ENCODE data around the gene EHBP1.

The EHBP1 gene

DNA sequence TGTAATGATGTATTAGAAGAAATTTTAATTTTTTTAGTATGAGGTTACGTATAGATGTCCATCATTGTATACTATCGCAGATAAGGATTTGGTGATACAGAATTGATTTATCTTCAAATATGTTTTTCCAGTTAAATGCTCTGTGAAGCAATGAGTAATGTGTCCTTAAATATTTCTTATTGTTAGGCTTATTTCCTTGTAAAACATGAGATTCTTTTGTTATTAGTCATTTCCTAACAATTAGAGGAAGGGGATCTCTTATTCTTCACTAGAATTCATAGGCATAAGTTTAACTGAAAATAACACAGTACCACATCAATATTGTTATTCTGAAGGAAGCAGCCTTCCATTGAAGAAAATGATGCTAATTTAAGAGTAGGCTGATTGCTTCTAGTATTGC, 329.7 kb downstream of the EHBP1 start:
- DNase-seq, result no peak

DNA sequence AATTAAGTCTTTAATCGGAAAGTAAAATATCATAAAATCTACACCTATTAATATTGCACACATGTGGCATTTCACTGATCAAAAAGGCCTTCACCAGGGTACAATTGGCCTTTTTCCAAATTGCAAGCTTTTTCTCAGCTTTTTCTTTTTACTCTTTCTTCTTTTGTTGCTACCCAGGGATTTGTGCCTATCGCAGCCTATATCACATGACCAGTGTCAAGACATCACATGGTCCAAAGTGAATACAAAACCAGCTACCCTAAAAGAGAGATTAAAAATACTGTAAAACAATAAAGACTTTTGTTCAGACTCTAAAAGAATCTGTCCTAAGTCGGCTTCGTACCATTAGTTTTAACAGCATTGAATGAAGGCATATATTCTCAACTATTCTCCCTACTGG, 330.1 kb downstream of the EHBP1 start:
- DNase-seq, result no peak

DNA sequence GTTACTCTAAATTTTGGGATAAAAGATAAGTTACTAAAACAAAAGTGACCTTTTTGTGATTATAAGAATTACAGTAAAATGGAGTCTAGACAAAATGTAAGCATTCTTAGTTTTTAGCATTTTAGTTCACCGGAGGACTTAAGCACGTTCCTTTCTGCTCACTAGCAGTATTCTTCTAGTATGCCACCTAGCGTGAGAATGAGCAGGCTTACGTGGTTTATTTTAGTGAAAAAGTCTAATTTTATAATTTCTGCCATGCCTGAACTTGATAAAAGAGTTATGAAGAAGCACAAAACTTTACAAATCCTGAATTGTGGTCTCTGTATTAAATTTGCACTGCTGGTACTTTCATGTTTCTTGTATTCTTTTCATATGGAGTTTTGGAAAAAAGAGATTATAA, 332.5 kb downstream of the EHBP1 start:
- DNase-seq, result no peak

DNA sequence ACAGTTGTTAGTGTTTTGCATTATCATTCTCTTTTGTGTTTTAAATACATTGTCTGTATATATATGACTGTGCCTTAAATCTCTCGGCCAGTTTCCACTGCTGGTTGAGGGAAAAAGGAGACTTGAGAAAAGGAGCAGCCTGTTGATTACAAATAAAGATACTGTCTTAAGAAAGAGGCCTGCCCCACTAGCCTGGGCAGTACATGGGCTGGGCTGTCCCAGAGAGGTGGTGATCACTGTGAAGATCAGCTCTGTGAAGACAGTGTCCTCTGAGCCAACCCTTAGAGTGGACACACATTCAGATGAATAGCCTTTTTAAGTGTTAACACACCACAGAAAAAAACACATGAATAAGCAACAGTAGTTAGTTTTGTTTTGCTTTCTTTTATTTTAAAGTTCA, 335.1 kb downstream of the EHBP1 start:
- no peak for DNase-seq

DNA sequence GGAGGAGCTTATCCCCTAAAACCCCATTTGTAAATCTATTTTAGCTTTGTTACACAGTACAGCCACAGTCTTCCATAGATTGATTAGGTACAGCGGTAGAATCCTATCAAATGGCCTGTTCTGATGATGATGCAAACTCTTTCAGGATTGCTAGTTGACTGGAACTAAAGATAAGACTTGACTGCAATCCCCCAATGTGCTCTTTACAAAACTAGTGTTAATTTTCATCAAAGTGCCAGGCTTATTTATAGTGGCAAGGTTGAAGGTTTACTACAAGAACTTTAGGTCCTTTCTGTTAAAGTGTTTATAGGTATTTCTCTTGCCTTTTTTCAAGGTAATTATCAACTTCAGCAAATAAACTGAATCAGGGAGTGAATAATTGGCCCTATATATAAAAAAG, 336.1 kb downstream of the EHBP1 start:
- no peak for DNase-seq

DNA sequence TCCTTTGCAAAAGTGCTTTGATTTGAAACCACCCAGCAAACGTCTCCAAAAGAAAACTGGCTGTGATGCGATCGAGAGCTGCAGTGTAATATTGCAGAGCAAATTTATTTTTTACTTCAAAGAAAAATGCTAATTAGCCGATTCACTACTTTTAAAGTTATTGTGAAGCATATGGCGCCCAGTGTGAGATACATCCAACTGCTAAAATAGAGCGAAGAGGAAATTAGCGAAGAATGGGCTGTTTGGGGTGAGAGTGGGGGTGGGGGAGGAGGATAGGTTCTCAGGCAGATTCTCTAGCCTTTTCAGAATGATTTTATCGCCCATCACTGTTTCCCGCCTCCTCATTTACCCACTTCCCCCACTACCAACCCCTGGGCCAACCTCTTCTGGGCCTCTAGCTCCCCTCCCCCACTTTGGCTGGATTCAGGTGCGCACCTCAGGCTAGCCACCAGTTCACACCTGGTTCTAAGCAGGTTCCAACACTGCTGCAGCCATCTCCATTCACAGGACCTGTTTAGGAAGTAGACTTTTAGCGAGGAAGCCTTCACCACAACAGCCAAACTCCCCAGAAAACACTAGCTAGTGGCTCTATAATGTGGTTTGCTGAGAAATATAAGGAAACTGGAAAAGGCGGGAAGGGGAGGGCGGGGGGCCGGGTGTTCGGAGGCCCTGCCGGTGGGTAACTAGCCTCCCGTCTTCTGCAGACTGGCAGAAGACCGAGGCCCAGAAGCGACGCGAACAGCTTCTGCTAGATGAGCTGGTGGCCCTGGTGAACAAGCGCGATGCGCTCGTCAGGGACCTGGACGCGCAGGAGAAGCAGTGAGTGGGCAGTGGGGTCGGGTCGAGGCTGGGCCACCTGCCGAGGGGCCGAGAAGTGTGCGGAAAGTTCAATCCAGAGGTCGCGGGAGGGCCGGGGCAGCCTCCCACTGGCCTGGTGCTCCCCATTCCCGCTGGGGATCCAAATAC, 339.1 kb downstream of the EHBP1 start:
- no peak for DNase-seq

DNA sequence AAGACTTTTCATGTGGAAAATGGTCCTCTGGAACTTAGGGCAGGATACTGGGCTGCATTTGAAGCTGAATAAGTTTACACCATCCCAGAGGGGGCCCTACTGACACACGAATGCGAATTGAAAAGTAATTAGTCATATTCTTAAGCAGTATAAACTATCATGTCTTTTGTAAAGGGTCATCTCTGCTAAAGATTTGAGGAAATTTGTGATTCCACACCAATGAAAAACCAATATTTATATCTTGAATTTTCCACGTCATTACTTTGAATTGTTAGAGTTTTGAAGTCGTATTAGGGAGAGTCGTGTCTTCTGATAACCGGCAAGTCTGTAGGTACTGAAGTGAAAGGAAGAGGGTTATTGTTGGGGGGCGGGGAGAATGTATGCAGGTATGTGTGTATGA, 341.0 kb downstream of the EHBP1 start:
- no peak for DNase-seq

DNA sequence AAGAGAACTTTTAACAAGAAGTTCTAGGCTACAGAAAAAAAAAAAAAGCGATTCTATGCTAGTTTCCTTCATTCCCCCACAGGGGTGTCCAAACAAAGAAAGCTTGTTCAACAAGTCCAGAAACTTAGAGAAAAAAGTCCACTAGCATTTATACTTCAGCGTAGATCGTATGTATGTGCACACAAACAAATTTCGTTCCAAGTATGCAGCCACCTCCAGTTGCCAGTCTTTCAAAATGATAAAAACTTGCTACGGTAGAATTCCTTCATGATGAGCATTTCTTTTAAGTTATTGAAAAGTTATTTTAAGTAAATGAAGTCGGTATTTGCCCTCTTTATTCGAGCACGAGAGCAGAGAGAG, 341.4 kb downstream of the EHBP1 start:
- no peak for DNase-seq

DNA sequence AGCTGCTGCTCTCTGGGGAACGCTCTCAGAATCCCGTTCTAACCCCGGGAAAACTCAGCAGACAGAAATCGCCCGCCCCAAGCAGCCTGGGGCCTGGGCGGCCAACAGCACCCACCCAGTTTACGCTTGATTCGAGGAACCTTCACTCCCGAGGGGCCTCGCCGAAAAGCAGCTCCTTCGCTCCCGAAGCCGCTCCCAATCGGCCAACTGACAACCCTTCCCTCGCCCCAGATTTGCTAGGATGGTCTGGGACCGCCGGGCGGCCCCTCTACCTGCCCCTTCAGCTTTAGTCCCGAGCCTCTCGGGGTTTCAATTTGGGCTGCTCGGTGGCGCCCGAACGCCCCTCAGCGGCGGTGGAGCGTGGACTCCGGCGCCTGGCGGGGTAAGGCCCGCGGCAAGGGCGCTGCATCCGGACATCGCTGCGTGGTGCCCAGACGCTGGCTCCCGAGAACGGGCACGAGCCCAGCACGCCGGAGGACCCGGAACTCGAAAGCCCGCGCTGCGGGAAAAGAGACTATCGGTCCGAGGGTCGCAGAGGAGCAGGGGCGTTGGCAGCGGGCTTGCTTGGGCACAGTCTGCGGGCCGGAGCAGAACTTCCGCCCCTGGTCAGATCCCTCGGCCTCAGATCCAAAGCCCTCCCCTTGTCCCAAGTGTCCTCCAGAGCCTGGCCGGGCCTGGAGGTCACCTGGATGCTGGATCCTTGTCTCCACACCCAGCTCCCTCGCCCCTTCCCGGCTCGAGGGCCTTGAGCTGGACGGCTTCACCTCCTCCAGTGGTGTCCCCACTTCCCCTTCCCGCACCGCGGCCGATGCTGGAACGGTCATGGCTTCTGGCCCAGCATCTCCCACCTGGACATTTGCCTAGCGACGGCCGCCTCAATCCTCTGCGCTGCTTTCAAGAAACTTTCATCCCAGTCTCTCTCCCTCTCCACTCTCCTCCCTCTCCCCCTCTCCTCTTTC, 342.1 kb downstream of the EHBP1 start:
- no peak for DNase-seq

DNA sequence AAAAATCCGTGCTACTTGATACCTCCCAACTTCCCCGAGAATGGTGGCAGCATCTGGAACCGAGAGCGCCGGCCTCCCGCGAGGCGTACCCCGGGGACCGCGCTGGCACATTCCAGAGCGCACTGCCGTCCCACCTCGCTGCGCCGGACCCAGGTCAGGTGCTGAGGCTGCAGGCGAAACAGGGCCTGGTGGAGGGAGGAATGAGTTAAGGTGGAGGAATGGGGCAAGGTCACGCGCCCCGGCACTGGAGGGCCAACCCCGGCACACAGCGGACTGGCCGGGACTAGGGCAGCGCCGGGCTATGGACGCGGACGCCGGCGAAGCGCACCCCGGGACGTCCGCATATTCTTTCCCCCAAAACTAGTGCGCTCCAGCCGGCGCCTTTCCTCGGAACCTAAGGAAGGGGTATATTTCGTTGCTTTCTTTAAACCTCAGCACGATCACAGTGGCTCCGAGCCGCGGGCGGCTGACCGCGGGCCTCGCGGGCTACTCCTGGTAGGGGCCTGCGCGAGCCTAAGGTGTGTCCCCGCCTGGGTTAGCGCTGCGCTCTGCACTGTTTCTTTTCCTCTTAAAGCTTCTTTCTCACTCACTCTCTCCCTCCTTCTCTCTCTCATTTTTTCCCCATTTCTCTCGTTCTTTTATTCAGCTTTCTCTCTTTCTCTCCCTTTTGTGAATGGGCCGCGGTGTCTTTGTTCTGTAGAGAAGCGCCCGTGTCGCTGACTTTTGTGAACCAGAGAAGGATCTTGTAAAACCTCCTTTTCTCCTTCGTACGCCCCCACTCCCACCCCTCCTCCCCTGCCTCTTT, 343.1 kb downstream of the EHBP1 start:
- no peak for DNase-seq

DNA sequence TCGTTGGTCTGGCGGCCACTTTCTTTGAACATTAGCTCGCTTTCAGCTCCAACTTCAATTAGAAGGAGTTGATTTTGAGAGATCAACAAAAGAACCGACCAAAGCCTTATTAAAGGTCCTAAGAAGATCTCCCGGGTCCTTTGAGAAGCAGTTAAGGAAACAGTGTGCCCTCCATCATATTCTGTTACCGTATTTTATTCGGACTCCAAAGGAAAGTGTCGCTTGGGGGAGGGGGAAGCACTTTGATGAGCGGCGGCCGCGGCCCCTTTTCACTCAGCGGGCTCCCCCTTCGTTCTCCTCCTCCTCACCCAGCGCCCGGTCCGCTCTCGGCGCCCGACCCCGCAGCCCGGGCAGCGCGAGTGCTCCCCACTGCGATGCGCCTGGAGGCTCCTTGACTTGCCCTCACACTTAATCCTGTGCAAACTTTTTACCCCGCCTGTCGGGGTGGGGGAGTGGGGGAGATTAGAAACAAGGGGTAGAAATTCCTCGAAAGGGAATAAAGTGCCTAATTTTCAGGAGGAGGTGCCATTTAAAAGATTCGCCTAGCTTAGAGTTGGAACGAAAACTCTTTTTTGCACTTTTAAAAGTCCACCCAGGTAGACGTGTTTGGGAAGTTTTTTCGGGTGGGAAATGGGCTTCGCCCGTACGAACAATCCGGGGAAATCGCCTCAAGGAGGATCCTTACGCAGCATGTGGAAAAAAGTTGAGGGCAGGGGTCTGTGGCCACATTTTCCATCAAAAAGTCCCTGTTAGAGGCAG, 343.9 kb downstream of the EHBP1 start:
- DNase-seq, result no peak

DNA sequence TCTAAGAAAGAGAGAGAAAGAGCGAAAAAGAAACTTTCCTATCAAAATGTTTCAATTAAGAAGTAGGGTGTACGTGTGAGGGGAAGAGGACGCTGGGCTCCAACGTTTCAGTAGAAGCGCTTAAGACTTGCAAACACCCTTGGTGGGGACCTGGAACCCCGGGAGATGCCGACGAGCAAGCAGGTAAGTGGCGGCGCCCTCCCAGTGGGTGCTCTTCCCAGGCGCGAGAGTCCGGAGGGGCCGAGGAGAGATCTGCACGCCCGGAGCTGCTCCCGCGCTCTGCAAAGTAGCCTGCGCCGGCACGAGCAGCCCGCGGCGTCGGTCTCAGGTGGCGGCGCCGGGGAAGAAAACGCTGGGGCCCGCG, 344.4 kb downstream of the EHBP1 start:
- no peak for DNase-seq

DNA sequence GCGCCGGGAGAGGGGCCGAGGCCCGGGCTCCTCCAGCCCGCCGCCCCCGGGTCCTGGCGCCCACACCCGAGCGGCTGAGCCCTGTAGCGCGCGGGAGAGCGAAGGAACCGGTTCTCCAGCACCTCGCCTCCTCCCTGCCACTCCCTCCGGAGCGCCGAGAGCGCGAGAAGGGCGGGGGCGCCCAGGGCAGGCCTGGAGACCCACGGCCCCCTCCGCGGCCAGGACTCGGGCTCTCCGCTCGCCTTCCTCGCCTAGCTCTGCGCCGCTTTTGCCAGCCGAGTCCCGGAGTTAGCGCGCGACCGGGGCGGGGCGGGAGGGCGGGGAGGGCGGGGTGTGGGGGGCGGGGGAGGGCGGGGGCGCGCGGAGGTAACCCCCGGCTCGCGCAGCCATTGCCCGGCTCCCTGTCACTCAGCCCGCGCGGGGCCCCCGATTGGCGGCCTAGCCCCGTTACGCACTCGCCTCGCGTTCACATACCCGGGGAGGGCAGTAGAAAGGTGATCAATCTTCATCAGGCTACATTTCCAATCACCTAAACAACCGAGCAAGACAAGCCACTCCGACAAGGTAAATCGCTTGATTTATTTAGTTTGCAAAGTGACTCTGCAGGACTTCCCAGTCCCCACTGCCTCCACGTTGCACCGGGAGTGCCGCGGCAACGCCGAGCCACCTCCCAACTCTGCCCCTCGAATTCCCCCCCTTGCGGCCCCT, 345.0 kb downstream of the EHBP1 start, which contains the start of gene OTX1:
TSS of gene OTX1 (plus strand) at position 497 of the 708 bp plus-strand sequence. CDS start 2,161 bp downstream, outside the sequence.
- DNase-seq, result no peak

DNA sequence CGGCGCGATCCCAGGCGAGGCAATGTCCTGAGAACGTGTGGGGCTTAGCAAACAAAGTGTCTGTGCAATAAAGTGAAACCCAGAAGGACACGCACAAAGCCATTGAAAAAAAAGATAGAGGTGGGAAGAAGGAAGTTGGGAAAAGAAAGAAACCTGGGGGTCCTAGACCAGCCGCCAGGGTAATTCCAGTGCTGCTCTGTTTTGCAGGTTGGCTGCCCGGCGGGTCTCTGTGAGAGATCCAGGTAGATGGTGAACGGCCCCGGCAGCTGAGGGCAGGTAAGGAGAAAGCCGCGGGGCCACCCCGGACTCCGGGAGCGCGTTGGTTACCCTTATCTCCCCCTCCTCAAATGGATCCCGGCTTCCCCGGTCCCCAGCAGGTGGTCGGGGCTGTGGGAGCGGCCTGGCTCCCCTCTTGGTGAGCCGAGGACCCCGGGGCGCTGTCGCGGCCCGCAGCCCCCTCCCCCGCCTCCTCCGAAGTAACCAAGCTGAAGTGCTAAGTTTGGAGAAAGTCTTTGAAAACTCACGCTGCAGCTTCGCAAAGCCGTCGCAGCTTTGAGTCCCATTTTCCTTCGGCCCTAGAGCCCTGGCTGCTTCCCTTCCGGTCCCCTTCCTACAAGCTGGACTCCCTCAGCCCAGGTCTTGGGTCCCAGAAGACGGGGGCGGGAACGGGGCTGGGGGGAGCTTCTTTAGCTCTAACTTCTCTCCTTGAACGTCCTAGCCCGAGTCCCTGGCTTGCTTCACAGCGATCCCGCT, 345.7 kb downstream of the EHBP1 start:
- DNase-seq, result no peak

DNA sequence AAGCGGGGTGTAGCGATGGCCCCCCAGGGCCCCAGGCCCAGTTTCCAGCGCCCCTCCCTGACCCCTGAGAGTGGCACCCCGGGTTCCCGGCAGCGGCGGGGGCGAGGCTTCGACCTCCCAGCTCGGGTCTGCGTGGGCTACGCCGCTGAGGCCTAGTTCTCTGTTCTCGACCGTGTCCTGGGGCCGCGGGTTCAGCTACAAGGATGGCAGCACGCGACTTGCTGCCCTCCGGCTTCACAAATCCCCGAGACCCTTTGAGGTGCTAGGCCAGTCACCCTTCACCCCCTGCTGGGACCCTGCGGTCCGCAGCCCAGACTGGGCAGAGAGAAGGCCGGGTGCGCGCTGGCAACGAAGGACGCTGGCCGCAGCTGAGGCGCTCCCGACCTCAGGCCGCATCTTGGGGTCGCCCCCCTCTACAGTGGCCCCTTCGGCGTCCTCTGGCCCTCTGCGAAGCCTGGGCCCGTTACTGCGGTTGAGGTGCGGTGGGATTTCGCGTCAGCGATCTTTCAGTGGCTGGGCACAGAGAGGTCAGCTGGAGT, 346.4 kb downstream of the EHBP1 start:
- DNase-seq, result no peak

DNA sequence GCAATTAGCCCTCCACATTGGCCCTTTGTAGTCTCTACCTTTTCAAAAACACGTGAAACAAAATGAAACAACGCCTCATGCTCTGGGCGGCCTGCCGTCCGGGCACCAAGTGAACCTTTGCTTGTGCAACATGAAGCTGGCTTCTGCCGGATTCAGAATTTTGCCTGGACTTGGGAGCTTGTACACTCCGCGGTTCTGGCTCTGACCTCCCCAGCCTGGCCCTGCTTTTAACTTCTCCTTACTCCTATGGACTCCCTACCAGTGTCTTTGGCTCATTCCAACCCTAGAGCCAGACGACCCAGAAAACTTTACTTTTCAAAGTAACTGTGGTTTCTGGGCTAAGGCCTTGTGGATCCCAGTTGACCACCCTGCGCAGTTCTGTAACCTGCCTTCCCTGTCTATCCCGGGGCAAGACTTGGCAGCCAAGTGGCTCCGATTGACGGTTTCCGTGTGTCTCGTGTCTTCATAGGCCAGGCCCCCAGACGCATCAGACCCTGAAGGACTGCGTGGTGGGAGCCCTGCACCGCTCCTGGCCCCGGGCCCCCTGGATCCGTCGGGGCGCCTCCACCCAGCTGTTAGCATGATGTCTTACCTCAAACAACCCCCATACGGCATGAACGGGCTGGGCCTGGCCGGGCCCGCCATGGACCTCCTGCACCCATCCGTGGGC, 347.0 kb downstream of the EHBP1 start:
- no peak for DNase-seq

DNA sequence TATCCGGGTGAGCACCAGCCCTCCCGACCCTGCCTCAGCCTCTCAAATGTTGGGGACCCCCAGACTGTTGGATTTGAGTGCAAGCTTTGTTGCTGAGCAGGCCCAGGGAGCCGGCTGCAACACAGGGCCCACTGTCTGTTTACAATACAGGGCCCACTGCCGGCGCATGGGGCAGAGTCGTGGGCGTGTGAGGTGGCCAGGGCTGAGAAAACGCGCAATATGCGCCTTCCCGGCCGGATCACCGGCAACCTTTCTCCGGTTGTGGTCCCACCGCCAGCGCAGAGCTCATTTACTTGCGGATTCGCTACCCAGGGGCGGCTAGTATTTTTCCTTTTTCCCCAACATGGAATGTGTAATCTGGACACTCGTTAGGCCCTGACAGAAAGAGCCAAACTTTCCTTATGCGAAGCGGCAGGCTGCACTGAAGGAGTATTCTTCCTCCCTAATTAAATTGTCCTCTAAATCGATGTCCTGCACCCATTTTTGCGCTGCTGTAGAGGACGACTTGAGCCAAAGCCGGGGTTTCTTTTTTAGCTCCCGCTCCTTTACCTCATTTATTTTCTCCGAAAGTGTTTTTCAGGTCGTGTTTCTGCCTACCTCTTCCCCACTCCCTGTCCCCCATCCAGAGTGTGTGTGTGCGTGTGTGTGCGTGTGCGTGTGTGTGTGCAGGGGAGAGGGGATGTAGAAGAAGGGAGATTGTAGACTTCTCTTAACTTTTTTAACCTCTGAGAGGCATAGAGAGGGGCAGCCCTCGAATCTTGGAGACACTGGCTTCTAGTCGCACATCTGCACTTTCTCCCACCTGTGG, 347.8 kb downstream of the EHBP1 start:
- no peak for DNase-seq

DNA sequence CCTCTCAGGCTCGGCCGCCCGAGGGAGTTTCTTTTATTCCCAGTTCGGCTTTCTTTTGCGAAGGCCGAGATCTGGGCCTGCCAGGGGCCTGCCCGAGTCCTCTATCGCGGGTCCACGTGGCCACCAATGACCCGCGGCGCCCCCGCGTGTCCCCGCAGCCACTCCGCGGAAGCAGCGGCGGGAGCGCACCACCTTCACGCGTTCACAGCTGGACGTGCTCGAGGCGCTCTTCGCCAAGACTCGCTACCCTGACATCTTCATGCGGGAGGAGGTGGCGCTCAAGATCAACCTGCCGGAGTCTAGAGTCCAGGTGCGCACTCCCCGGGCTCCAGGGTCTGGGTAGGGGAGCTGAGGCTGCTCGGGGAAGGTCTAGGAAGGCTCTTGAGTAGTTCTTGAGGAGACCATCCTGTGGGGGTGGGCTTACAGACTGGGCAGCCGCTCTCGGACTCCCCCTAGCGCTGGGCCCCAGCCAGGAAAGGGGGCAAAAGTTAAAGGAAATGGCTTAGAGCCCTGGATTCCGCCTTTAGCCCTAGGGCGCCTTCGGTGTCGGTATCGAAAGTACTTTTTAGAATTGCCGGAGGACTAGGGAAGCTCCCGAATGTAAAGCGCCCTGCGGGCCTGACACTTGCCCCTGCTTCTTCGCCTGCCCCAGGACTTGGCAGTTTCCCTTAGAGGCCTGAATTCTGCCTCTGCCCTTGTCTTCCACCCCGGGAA, 348.5 kb downstream of the EHBP1 start:
- DNase-seq, result peak; percentile 62
